Activated T-cell treated with anti-CD3 and anti-CD28 coated beads for 4 hours (primary cell): ENCODE data around the gene KIN.
"Not testable (repeated sequence)": the region's sequence is repeated elsewhere in the genome, so short reads cannot be mapped to it uniquely, and the experiment has no call there.

Source experiments
- DNase-seq: peaks from one replicate; pipeline ENCODE4 v3.0.0-alpha.2; 2020

The KIN gene

DNA sequence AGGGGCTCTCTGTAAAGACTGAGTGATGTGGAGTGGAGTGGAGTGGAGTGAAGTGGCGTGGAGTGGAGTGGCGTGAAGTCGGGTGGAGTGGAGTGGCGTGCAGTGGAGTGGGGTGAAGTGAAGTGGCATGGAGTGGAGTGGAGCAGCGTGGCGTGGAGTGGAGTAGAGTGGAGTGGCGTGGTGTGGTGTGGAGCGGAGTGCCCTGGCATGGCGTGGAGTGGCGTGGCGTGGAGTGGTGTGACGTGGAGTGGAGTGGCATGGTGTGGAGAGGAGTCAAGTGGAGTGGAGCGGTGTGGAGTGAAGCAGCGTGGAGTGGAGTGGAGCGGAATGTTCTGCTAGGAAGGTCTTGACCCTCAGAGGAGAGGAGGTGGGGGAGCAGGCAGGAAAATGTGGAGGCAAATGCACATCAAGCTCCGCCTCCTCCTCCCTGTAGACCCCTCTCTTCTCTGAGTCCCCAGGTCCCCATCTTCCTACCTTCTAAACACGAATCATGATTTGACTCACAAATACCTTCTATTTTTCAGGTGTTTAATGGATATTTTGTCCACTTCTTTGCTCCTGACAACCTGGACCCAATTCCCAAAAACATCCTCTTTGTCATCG, 64.8 kb downstream of the KIN start:
- no peak for DNase-seq

GRCh38 chr10:7720478-7720877, 67.3 kb downstream of the KIN start:
- no peak for DNase-seq

GRCh38 chr10:7718685-7719084, 69.1 kb downstream of the KIN start:
- no peak for DNase-seq

GRCh38 chr10:7717767-7718166, 70.0 kb downstream of the KIN start:
- DNase-seq = no peak

GRCh38 chr10:7715515-7715914, 72.3 kb downstream of the KIN start:
- no peak for DNase-seq

DNA sequence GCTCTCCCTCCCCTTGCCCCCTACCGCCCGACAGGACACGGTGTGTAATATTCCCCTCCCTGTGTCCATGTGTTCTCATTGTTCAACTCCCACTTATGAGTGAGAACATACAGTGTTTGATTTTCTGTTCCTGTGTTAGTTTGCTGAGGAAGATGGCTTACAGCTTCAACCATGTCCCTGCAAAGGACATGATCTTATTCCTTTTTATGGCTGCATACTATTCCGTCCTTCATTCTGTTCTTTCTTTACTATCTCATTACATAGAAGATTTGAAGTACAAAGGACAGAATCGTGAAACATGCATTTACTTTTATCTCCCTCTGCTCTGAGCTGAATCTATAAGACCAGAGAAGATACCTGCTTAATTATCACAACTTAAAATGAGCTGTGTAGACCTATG, 76.7 kb downstream of the KIN start:
- not testable (repeated sequence) for DNase-seq

- no peak for DNase-seq
These were observed 77.3 kb downstream of the KIN start for GRCh38 chr10:7710446-7710845.

GRCh38 chr10:7708832-7709231, 79.0 kb downstream of the KIN start:
- no peak for DNase-seq

GRCh38 chr10:7707858-7708622, 79.8 kb downstream of the KIN start:
- no peak for DNase-seq

GRCh38 chr10:7707102-7707501, 80.7 kb downstream of the KIN start:
- DNase-seq = no peak

DNA sequence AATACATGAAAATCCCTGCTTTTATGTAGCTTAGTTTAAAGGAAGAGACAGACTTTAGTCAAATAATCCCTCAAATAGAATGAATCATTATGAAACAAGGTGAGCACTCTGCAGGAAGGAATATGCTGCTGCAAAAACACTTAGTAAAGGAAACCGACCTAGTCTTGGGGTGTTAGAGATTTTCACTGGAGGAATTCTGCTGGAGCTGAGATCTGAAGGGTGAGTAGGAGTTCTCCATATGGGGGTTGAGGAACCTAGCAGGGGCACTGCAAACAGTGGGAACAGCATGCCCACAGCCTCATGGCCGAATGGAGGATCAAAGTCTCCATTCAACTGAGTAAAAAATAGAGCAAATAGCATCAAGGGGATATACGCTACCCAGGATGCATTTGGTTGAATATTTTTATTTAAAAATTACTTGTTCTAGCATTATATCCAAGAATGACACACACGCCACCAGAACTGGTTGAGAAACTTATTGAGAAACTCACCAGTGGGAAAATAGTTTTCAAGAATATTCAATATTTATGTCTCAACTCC, 81.2 kb downstream of the KIN start:
- no peak for DNase-seq

GRCh38 chr10:7705341-7705740, 82.5 kb downstream of the KIN start:
- no peak for DNase-seq

- no peak for DNase-seq
These were observed 83.4 kb downstream of the KIN start for GRCh38 chr10:7704071-7705016.

GRCh38 chr10:7703140-7703539, 84.7 kb downstream of the KIN start, which contains the start of gene ITIH2:
Gene ITIH2 (plus strand): TSS chr10:7703316. CDS start chr10:7703435, 119 bp downstream.
- DNase-seq = no peak

DNA sequence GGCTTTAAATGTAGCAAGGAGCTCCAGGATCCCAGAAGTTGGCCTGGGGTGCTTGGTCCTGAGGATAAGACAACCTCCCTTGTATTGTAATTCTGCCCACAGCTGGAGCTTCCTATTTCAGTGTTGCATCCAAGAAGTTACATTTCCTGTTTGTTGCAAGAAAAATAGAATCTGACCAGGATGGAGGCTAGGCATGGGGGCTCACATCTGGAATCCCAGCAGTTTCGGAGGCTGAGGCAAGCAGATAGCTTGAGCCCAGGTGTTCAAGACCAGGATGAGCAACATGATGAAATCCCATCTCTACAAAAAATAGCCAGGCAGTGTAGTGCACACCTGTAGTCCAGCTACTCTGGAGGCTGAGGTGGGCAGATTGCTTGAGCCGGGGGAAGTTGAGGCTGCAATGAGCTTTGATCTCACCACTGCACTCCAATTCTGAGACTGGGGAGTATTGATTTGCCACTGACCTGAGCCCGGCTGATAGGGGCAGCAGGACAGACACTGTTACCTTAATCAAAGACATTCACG, 85.4 kb downstream of the KIN start:
- no peak for DNase-seq

DNA sequence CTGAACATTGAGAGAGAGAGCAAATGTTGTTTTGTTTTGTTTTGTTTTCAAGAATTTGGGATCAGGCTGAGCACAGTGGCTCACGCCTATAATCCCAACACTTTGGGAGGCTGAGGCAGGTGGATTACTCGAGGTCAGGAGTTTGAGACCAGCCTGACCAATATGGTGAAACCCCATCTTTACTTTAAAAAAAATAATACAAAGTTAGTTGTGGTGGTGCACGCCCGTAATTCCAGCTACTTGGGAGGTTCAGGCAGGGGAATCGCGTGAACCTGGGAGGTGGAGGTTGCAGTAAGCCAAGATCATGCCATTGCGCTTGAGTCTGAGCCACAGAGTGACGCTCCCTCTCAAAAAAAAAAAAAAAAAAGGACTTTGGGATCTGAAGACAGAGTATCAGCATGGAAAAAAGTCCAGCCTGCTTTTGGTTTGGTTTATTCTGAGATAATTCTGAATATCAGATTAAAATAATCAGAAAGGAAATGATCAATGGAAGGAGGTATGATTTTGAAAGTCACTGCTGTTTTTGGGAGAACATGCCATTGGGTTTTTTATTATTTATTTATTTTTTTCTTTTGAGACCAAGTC, 86.5 kb downstream of the KIN start:
- no peak for DNase-seq
